ENCODE results near the gene COL15A1.

DNA sequence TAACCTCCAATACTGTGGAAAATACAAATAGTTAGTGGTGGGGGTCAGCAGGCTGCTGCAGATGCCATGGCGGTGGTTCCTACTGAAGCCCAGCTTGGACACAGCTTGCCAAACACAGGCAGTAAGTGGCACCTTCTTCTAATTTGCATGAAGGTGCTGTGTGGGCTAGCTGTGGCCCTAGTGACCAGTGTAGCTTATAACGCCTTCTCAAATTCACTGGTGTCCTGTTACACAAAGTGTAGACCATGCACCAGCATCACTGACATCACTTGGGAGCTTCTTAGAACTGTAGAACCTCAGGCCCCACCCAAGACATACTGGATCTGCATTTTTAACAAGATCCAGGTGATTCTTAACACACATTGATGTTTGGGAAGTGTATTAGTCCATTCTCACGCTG lies 102.4 kb downstream of the COL15A1 start:
- TF ChIP-seq, protein P1, sequence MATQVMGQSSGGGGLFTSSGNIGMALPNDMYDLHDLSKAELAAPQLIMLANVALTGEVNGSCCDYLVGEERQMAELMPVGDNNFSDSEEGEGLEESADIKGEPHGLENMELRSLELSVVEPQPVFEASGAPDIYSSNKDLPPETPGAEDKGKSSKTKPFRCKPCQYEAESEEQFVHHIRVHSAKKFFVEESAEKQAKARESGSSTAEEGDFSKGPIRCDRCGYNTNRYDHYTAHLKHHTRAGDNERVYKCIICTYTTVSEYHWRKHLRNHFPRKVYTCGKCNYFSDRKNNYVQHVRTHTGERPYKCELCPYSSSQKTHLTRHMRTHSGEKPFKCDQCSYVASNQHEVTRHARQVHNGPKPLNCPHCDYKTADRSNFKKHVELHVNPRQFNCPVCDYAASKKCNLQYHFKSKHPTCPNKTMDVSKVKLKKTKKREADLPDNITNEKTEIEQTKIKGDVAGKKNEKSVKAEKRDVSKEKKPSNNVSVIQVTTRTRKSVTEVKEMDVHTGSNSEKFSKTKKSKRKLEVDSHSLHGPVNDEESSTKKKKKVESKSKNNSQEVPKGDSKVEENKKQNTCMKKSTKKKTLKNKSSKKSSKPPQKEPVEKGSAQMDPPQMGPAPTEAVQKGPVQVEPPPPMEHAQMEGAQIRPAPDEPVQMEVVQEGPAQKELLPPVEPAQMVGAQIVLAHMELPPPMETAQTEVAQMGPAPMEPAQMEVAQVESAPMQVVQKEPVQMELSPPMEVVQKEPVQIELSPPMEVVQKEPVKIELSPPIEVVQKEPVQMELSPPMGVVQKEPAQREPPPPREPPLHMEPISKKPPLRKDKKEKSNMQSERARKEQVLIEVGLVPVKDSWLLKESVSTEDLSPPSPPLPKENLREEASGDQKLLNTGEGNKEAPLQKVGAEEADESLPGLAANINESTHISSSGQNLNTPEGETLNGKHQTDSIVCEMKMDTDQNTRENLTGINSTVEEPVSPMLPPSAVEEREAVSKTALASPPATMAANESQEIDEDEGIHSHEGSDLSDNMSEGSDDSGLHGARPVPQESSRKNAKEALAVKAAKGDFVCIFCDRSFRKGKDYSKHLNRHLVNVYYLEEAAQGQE (IDR thresholded peaks at IDR 0.05; ENCODE audit: insufficient read depth in 1 of 2, low read depth in 2 of 2, low read length in 2 of 2): no peak
- no peak for TF ChIP-seq POLR2AphosphoS5 (IDR thresholded peaks at IDR 0.05; ENCODE audit: low read depth, low read length)
